ENCODE measurements around the gene SMKR1. TPM values are rescaled to one million over a fixed set of nuclear protein-coding genes. Genes with fewer than 3 reads are reported as not detected.

Gene SMKR1
- total and polyA plus RNA-seq, 7 experiments from 2014 or later, result 1.1 to 6.3 (median 2.3) TPM

Other genes starting within 250 kb of the SMKR1 start
- gene STRIP2, start 68.1 kb upstream of the SMKR1 start, total RNA-seq, result 10 to 100 TPM in 1 of 5 experiments, under 1 TPM in 3, not detected in 1; 0.14 to 21.4 (median 0.27) TPM
- not detected for gene STRIP2, start 68.1 kb upstream of the SMKR1 start, polyA plus RNA-seq
- 10 to 100 TPM; 25.8 to 49.3 (median 35.3) TPM for gene NRF1, start 109.2 kb downstream of the SMKR1 start, total RNA-seq
- gene NRF1, start 109.2 kb downstream of the SMKR1 start, polyA plus RNA-seq, result 10 to 100 TPM; 24.7 to 37.7 TPM

Measured in naive thymus-derived CD4-positive, alpha-beta T cell (primary cell).